ENCODE measurements around the gene PSMD1. TPM values are rescaled to one million over a fixed set of nuclear protein-coding genes. Genes with fewer than 3 reads are reported as not detected.
"Not testable (repeated sequence)": the region's sequence is repeated elsewhere in the genome, so short reads cannot be mapped to it uniquely, and the experiment has no call there.

Gene PSMD1
- total RNA-seq, 1 donor from 2014 or later, result 77.2 TPM

DNA sequence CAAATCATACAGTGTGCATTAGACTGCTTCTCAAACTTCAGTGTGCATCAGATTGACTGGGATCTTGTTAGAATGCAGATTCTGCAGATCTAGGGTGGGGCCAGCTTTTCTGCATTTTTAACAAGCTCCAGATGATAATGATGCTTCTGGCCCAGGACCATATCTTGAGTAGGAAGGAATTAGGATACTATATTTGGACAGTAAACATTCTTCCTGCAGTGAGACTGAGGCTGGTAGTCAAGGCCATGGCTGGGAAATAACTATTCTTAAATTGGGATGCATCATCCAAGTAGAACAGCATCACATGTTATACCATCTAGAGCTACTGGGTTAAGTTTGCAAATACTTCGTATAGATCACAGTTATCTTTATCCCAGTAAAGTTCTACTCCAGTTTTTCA lies 113.4 kb downstream of the PSMD1 start:
- no peak for DNase-seq (ENCODE audit: low read depth)
- TF ChIP-seq, protein P1, sequence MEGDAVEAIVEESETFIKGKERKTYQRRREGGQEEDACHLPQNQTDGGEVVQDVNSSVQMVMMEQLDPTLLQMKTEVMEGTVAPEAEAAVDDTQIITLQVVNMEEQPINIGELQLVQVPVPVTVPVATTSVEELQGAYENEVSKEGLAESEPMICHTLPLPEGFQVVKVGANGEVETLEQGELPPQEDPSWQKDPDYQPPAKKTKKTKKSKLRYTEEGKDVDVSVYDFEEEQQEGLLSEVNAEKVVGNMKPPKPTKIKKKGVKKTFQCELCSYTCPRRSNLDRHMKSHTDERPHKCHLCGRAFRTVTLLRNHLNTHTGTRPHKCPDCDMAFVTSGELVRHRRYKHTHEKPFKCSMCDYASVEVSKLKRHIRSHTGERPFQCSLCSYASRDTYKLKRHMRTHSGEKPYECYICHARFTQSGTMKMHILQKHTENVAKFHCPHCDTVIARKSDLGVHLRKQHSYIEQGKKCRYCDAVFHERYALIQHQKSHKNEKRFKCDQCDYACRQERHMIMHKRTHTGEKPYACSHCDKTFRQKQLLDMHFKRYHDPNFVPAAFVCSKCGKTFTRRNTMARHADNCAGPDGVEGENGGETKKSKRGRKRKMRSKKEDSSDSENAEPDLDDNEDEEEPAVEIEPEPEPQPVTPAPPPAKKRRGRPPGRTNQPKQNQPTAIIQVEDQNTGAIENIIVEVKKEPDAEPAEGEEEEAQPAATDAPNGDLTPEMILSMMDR (IDR thresholded peaks at IDR 0.05; ENCODE audit: insufficient read depth, low read length, poor library complexity, severe bottlenecking), result no peak
- Histone ChIP-seq H3K36me3 (ENCODE audit: control insufficient read depth, insufficient read depth, low read length) (peaks cover 2% of the 10 kb centered on the region), H3K27me3 (ENCODE audit: control insufficient read depth, insufficient read depth, low read length) (no peaks in the 10 kb centered on the region), H3K4me3 (ENCODE audit: low read depth, low read length) (no peak overlapping the region)

DNA sequence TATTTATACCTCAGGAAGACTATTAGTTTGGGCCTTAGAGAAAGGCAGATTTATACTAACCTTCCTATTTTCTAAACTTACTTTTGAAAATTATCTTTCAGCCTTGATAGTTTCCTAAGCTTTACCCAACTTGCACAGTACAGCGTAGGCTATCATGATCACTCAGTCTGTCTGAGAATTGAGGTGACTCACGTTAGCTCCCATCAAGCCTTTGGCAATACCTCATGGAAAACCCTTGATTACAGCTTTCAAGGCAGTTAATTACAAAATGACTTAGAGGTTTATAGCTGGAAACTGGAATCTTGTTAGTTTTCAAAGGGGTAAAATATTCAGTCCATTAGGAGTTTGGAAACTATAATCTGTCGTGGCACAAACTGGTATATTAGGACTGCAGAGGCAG lies 115.4 kb downstream of the PSMD1 start:
- DNase-seq (ENCODE audit: low read depth), result no peak
- TF ChIP-seq, protein P1 (IDR thresholded peaks at IDR 0.05; ENCODE audit: insufficient read depth, low read length, poor library complexity, severe bottlenecking), result no peak
- H3K4me3 ChIP-seq (ENCODE audit: low read depth, low read length), result no peak overlapping the region
- peaks cover 2% of the 10 kb centered on the region for H3K36me3 ChIP-seq (ENCODE audit: control insufficient read depth, insufficient read depth, low read length)
- H3K27me3 ChIP-seq (ENCODE audit: control insufficient read depth, insufficient read depth, low read length), result no peaks in the 10 kb centered on the region

GRCh38 chr2:231174211-231174651 lies 117.6 kb downstream of the PSMD1 start:
- DNase-seq (ENCODE audit: low read depth), result no peak
- Histone ChIP-seq H3K27me3 (ENCODE audit: control insufficient read depth, insufficient read depth, low read length) (no peaks in the 10 kb centered on the region), H3K4me3 (ENCODE audit: low read depth, low read length) (no peak overlapping the region), H3K36me3 (ENCODE audit: control insufficient read depth, insufficient read depth, low read length) (peaks cover 2% of the 10 kb centered on the region)
- TF ChIP-seq, protein P1 (IDR thresholded peaks at IDR 0.05; ENCODE audit: insufficient read depth, low read length, poor library complexity, severe bottlenecking), result no peak

DNA sequence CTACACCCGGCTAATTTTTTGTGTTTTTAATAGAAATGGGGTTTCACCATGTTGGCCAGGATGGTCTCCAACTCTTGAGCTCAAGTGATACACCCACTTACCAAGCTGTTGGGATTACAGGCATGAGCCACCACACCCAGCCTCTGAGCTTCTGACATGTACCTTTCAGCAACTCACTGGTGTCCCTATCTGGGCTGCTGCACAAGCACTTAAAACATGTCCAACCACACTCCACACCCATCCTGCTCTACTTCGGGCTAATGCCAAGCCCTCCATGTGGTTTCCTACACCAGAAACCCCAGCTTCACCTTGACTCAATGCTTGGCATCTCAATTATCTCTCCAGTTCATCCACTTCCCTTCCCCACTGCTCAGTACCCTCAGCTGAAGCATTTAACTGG lies 119.4 kb downstream of the PSMD1 start:
- no peak for DNase-seq (ENCODE audit: low read depth)
- no peaks in the 10 kb centered on the region for H3K27me3 ChIP-seq (ENCODE audit: control insufficient read depth, insufficient read depth, low read length)
- TF ChIP-seq, protein P1 (IDR thresholded peaks at IDR 0.05; ENCODE audit: insufficient read depth, low read length, poor library complexity, severe bottlenecking), result no peak
- no peaks in the 10 kb centered on the region for H3K36me3 ChIP-seq (ENCODE audit: control insufficient read depth, insufficient read depth, low read length)
- H3K4me3 ChIP-seq (ENCODE audit: low read depth, low read length), result no peak overlapping the region

- TF ChIP-seq, protein P1 (IDR thresholded peaks at IDR 0.05; ENCODE audit: insufficient read depth, low read length, poor library complexity, severe bottlenecking), result no peak
- Histone ChIP-seq H3K4me3 (ENCODE audit: low read depth, low read length) (no peak overlapping the region), H3K36me3 (ENCODE audit: control insufficient read depth, insufficient read depth, low read length) (no peaks in the 10 kb centered on the region), H3K27me3 (ENCODE audit: control insufficient read depth, insufficient read depth, low read length) (no peaks in the 10 kb centered on the region)
- no peak for DNase-seq (ENCODE audit: low read depth)
Measured at GRCh38 chr2:231177156-231178025, 120.7 kb downstream of the PSMD1 start.

- H3K4me3 ChIP-seq (ENCODE audit: low read depth, low read length); DNase-seq (ENCODE audit: low read depth); H3K27me3 ChIP-seq (ENCODE audit: control insufficient read depth, insufficient read depth, low read length); H3K36me3 ChIP-seq (ENCODE audit: control insufficient read depth, insufficient read depth, low read length): not testable (repeated sequence)
Measured at GRCh38 chr2:231178805-231179204, 122.1 kb downstream of the PSMD1 start.

Data from kidney epithelial cell (primary cell).